HCT116 (cell line): Measurements from ENCODE around the gene IL1RAP. TPM values are rescaled to one million over a fixed set of nuclear protein-coding genes. Genes with fewer than 3 reads are reported as not detected.

Source experiments
- ATAC-seq: fragments of 200-7000 bp; cut with Tn5 transposase; 2 replicates; pipeline ENCODE4 v1.9.1; 2020; ENCODE audit warnings: mild to moderate bottlenecking, moderate library complexity
- BruUV-seq: library from RNA; stranded (reverse); fragments of 400-500 nt; replicated peaks from 2 replicates; lab custom pipeline; 2021; lab: Mats Ljungman, UMichigan
- CTCF ChIA-PET: fragments of 300-600 bp; sonication (Branson Sonifier 250); formaldehyde crosslinking; loops from one replicate; lab custom pipeline; 2021; ENCODE audit warnings: antibody characterized with exemption; lab: Charles Lee
- POLR2A ChIA-PET: fragments of 300-600, 350-600 bp; sonication (Branson Sonifier 250); formaldehyde crosslinking; loops from one replicate; lab custom pipeline; 2021; ENCODE audit warnings: antibody characterized with exemption; lab: Charles Lee
- RAD21 ChIA-PET, 2 experiments: fragments of 300-600 bp; sonication (Branson Sonifier 250); formaldehyde crosslinking; loops; one replicate each; lab custom pipeline; 2023; ENCODE audit warnings: low total read pairs in 2 of 2; ENCODE audit not compliant: uncharacterized antibody in 2 of 2, unreplicated experiment in 2 of 2, low non-redundant PET in 1 of 2; lab: Charles Lee
- DNase-seq: peaks from one replicate; pipeline ENCODE4 v3.0.0-alpha.2; 2010; ENCODE audit warnings: low read depth, low spot score
- H2AFZ ChIP-seq: fragments of 200-600 bp; shearing (Covaris generic), sonication (generic); 2 replicates; pipeline ENCODE4 v1.6.1; 2017; ENCODE audit warnings: low read depth, mixed run types, mixed read lengths, antibody characterized with exemption, low read length; ENCODE audit not compliant: poor library complexity, severe bottlenecking
- H3K27ac ChIP-seq: 2 replicates; pipeline ENCODE4 v1.5.1; 2012; ENCODE audit warnings: low read depth, low read length
- H3K27me3 ChIP-seq: fragments of 200-600 bp; sonication (generic); 2 replicates; pipeline ENCODE4 v1.6.1; 2016; ENCODE audit warnings: mixed run types, low read length, mixed read lengths; ENCODE audit not compliant: insufficient read depth
- H3K36me3 ChIP-seq, 2 experiments: fragments of 200-500 bp in 1 of 2; fragments of 200-600 bp in 1 of 2; sonication (Bioruptor generic) in 1 of 2; sonication (generic) in 1 of 2; 2 replicates each; pipeline versions ENCODE4 v1.5.1 to v1.6.1; 2014 to 2016; ENCODE audit warnings: low read length in 2 of 2, inconsistent platforms in 1 of 2, mixed read lengths in 1 of 2, mixed run types in 1 of 2; ENCODE audit not compliant: insufficient read depth in 2 of 2, control insufficient read depth in 1 of 2
- H3K4me1 ChIP-seq, 2 experiments: fragments of 200-600 bp in 1 of 2; sonication (generic) in 1 of 2; 2 replicates each; pipeline versions ENCODE4 v1.5.1 to v1.6.1; 2012 to 2017; ENCODE audit warnings: low read length in 2 of 2, inconsistent platforms in 1 of 2, mild to moderate bottlenecking in 1 of 2, mixed read lengths in 1 of 2, mixed run types in 1 of 2, moderate library complexity in 1 of 2; ENCODE audit not compliant: insufficient read depth in 2 of 2, control insufficient read depth in 1 of 2
- H3K4me2 ChIP-seq: fragments of 200-600 bp; sonication (generic); 2 replicates; pipeline ENCODE4 v1.6.1; 2017; ENCODE audit warnings: mixed run types, low read length, mixed read lengths
- H3K4me3 ChIP-seq, 2 experiments: fragments of 200-600 bp in 1 of 2; sonication (generic) in 1 of 2; replicated peaks in 1 of 2; 2 replicates each; pipeline ENCODE4 v1.5.1; 2011 to 2016; ENCODE audit warnings: low read length in 2 of 2, control low read depth in 1 of 2, low read depth in 1 of 2, mild to moderate bottlenecking in 1 of 2, mixed read lengths in 1 of 2, mixed run types in 1 of 2
- H3K79me2 ChIP-seq: fragments of 200-600 bp; sonication (generic); 2 replicates; pipeline ENCODE4 v1.6.1; 2017; ENCODE audit warnings: mild to moderate bottlenecking, mixed run types, low read length, moderate library complexity, mixed read lengths; ENCODE audit not compliant: insufficient read depth
- H3K9ac ChIP-seq: fragments of 200-600 bp; sonication (generic); 2 replicates; pipeline ENCODE4 v1.6.1; 2016; ENCODE audit warnings: low read length, mixed read lengths
- H3K9me2 ChIP-seq: fragments of 200-600 bp; sonication (generic), shearing (Covaris generic); 2 replicates; pipeline ENCODE4 v1.6.1; 2017; ENCODE audit warnings: mixed run types, mild to moderate bottlenecking, moderate library complexity; ENCODE audit not compliant: insufficient read depth
- H3K9me3 ChIP-seq, 2 experiments: fragments of 200-500 bp in 1 of 2; fragments of 200-600 bp in 1 of 2; sonication (Bioruptor generic) in 1 of 2; sonication (generic) in 1 of 2; 2 replicates each; pipeline ENCODE4 v1.6.1; 2014 to 2017; ENCODE audit warnings: low read length in 2 of 2, mixed read lengths in 2 of 2, inconsistent platforms in 1 of 2, low read depth in 1 of 2, mild to moderate bottlenecking in 1 of 2, mixed run types in 1 of 2, moderate library complexity in 1 of 2; ENCODE audit not compliant: control insufficient read depth in 1 of 2, insufficient read depth in 1 of 2
- H4K20me1 ChIP-seq: fragments of 200-600 bp; sonication (generic), shearing (Covaris generic); 2 replicates; pipeline ENCODE4 v1.6.1; 2017; ENCODE audit warnings: mixed run types, mild to moderate bottlenecking, moderate library complexity; ENCODE audit not compliant: insufficient read depth
- CBX3 ChIP-seq: IDR thresholded peaks from 2 replicates; pipeline ENCODE4 v1.6.1; 2012; ENCODE audit warnings: low read depth
- CEBPB ChIP-seq: IDR thresholded peaks from 2 replicates; pipeline ENCODE4 v1.6.1; 2012; ENCODE audit warnings: low read depth
- ELF1 ChIP-seq: IDR thresholded peaks from 2 replicates; pipeline ENCODE4 v1.6.1; 2012; ENCODE audit warnings: low read depth, borderline replicate concordance
- EZH2 ChIP-seq: fragments of 200-600 bp; sonication (generic); IDR thresholded peaks from 2 replicates; pipeline ENCODE4 v1.6.1; 2017; ENCODE audit warnings: antibody characterized with exemption, mixed run types
- EZH2phosphoT487 ChIP-seq: fragments of 200-600 bp; IDR thresholded peaks from 2 replicates; pipeline ENCODE4 v1.6.1; 2018; ENCODE audit warnings: antibody characterized with exemption, borderline replicate concordance
- FOSL1 ChIP-seq: IDR thresholded peaks from 2 replicates; pipeline ENCODE4 v1.6.1; 2012; ENCODE audit warnings: low read depth
- MAX ChIP-seq: IDR thresholded peaks from 2 replicates; pipeline ENCODE4 v1.6.1; 2012
- POLR2A ChIP-seq: IDR thresholded peaks from 2 replicates; pipeline ENCODE4 v1.7.0; 2011; ENCODE audit warnings: borderline replicate concordance; ENCODE audit not compliant: insufficient read depth, insufficient read length; ENCODE audit errors: extremely low read depth
- POLR2AphosphoS5 ChIP-seq: IDR thresholded peaks from 2 replicates; pipeline ENCODE4 v1.6.1; 2011; ENCODE audit warnings: mild to moderate bottlenecking, low read depth, low read length, moderate library complexity
- RAD21 ChIP-seq: IDR thresholded peaks from 2 replicates; pipeline ENCODE4 v1.6.1; 2012; ENCODE audit warnings: low read depth, mild to moderate bottlenecking
- REST ChIP-seq: IDR thresholded peaks from 2 replicates; pipeline ENCODE4 v1.6.1; 2012; ENCODE audit warnings: low read depth
- SIN3A ChIP-seq: IDR thresholded peaks from 2 replicates; pipeline ENCODE4 v1.6.1; 2012; ENCODE audit warnings: low read depth
- SP1 ChIP-seq: IDR thresholded peaks from 2 replicates; pipeline ENCODE4 v1.6.1; 2012; ENCODE audit warnings: low read depth
- YY1 ChIP-seq: IDR thresholded peaks from 2 replicates; pipeline ENCODE4 v1.6.1; 2011; ENCODE audit warnings: low read length, low read depth, moderate library complexity, mild to moderate bottlenecking; ENCODE audit not compliant: insufficient replicate concordance; ENCODE audit errors: extremely low read depth
- ZFX ChIP-seq: fragments of 450-650 bp; IDR thresholded peaks from 2 replicates; pipeline ENCODE4 v1.6.1; 2017
- intact Hi-C: fragments of 100-400 bp; cut with micrococcal nuclease; formaldehyde crosslinking; loops from 2 replicates; pipeline ENCODE4 v1.10.0; 2022
- total RNA-seq: library from RNA; stranded (reverse); gene quantifications from one replicate; pipeline ENCODE4 v1.2.1, GENCODE V29; 2021; ENCODE audit not compliant: unreplicated experiment
- TF ChIP-seq, protein P1 (sequence below), 3 experiments: fragments of 200-600 bp in 1 of 3; sonication (generic) in 1 of 3; IDR thresholded peaks in 2 of 3; conservative IDR thresholded peaks in 1 of 3; 2 replicates each; pipeline ENCODE4 v1.5.1; 2012 to 2017; ENCODE audit warnings: low read depth in 2 of 3, low read length in 2 of 3, antibody characterized with exemption in 1 of 3, borderline replicate concordance in 1 of 3, control low read depth in 1 of 3, mild to moderate bottlenecking in 1 of 3, mixed read lengths in 1 of 3, mixed run types in 1 of 3, moderate library complexity in 1 of 3; ENCODE audit not compliant: insufficient read depth in 1 of 3
- TF ChIP-seq, protein P2 (sequence below): IDR thresholded peaks from 2 replicates; pipeline ENCODE4 v1.6.1; 2012

Gene IL1RAP
- total RNA-seq, 1 experiment from 2014 or later, result 5.8 TPM

DNA sequence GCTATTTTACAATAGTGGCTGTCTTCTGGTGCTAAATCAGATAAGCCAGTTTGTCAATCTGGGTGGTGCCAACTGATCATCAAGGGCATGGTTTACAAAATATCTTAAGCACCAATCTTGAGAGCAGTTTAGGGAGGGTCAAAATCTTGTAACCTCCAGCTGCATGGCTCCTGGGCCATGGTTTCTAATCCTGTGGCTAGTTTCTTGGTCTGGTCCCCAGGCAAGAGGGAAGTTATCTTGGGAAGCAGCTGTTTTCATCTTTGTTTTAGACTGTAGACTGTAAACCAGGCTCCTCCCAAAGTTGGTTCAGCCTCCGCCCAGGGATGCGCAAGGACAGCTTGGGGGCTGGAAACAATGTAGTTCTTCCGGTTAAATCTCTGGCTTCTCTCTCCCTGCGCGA is 166.8 kb downstream of the IL1RAP start:
- H2AFZ ChIP-seq, result no peak overlapping the region
- RAD21 ChIA-PET, result no interaction called here
- no peaks in the 10 kb centered on the region for H4K20me1 ChIP-seq
- no peaks in the 10 kb centered on the region for H3K9me2 ChIP-seq
- no peak overlapping the region for H3K4me3 ChIP-seq
- DNase-seq, result no peak
- no TSS peak for BruUV-seq
- H3K9me3 ChIP-seq, result no peaks in the 10 kb centered on the region
- TF ChIP-seq SP1, result no peak
- no peaks in the 10 kb centered on the region for H3K36me3 ChIP-seq
- no peak overlapping the region for H3K9ac ChIP-seq
- CTCF ChIA-PET, result no interaction called here
- H3K27ac ChIP-seq, result no peak overlapping the region
- H3K27me3 ChIP-seq, result no peaks in the 10 kb centered on the region
- POLR2A ChIA-PET, result no interaction called here
- no peaks in the 10 kb centered on the region for H3K4me1 ChIP-seq
- intact Hi-C loops, result no loop called here
- ATAC-seq, result no peak
- H3K4me2 ChIP-seq, result no peak overlapping the region
- no peaks in the 10 kb centered on the region for H3K79me2 ChIP-seq

DNA sequence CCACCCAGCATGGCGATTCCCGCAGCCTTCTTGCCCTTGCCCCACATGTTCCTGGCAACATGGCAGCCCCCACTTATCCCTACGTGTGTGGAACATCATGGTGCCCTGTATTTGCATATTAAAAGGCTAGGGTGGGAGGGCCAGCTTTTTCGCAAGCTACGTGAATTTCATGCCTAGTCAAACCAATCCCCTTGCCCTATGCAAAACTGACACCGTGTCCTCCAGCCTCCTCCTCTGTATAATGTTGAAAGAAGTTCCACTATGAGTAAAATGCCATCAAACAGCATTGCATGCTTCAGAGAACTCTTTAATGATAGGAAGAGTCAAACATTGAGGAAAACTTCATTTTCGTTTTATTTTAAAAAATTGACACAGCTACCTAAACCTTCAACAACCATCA is 170.9 kb downstream of the IL1RAP start:
- Histone ChIP-seq H3K4me1 (no peaks in the 10 kb centered on the region), H3K4me3 (no peak overlapping the region), H2AFZ (no peak overlapping the region), H3K9me2 (no peaks in the 10 kb centered on the region), H3K27me3 (no peaks in the 10 kb centered on the region), H3K79me2 (no peaks in the 10 kb centered on the region), H3K9ac (no peak overlapping the region), H3K9me3 (no peaks in the 10 kb centered on the region), H3K4me2 (no peak overlapping the region), H3K27ac (no peak overlapping the region), H3K36me3 (no peaks in the 10 kb centered on the region), H4K20me1 (no peaks in the 10 kb centered on the region)
- ChIA-PET RAD21 (no interaction called here), POLR2A (interaction anchor here (1.4 kb wide), 1 partner anchor 261 kb away, joined by 3 read pairs; no protein-coding TSS in a partner anchor), CTCF (interaction anchor here (1.2 kb wide), 1 partner anchor 12 kb away, joined by 6 read pairs; no protein-coding TSS in a partner anchor)
- DNase-seq (no peak), ATAC-seq (no peak)
- no TSS peak for BruUV-seq
- intact Hi-C loops, result no loop called here
- TF ChIP-seq ELF1 (no peak), MAX (no peak), POLR2A (no peak), YY1 (no peak), CEBPB (no peak), CBX3 (no peak), ZFX (no peak), EZH2phosphoT487 (no peak), SP1 (no peak), EZH2 (no peak), RAD21 (no peak), REST (no peak), POLR2AphosphoS5 (no peak), SIN3A (no peak), FOSL1 (no peak)
- TF ChIP-seq, protein P1, sequence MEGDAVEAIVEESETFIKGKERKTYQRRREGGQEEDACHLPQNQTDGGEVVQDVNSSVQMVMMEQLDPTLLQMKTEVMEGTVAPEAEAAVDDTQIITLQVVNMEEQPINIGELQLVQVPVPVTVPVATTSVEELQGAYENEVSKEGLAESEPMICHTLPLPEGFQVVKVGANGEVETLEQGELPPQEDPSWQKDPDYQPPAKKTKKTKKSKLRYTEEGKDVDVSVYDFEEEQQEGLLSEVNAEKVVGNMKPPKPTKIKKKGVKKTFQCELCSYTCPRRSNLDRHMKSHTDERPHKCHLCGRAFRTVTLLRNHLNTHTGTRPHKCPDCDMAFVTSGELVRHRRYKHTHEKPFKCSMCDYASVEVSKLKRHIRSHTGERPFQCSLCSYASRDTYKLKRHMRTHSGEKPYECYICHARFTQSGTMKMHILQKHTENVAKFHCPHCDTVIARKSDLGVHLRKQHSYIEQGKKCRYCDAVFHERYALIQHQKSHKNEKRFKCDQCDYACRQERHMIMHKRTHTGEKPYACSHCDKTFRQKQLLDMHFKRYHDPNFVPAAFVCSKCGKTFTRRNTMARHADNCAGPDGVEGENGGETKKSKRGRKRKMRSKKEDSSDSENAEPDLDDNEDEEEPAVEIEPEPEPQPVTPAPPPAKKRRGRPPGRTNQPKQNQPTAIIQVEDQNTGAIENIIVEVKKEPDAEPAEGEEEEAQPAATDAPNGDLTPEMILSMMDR (IDR thresholded peaks at IDR 0.05 in 2 of 3, conservative IDR thresholded peaks at IDR 0.05 in 1 of 3; ENCODE audit: borderline replicate concordance in 1 of 3, insufficient read depth in 1 of 3, low read depth in 2 of 3, low read length in 2 of 3), result no peak
- TF ChIP-seq, protein P2, sequence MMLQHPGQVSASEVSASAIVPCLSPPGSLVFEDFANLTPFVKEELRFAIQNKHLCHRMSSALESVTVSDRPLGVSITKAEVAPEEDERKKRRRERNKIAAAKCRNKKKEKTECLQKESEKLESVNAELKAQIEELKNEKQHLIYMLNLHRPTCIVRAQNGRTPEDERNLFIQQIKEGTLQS, result no peak
